ENCODE results near the gene GDPD5.

GDPD5 gene

GRCh38 chr11:75541193-75542087, 15.7 kb upstream of the GDPD5 start:
- H3K4me3 ChIP-seq (replicated peaks; ENCODE audit: low read depth, low read length): no peak overlapping the region
- no peak for DNase-seq (ENCODE audit: low read depth)
- TF ChIP-seq CTCF (IDR thresholded peaks at IDR 0.05; ENCODE audit: low read length, missing control alignments): no peak

GRCh38 chr11:75539459-75540334, 14.0 kb upstream of the GDPD5 start:
- DNase-seq (ENCODE audit: low read depth): no peak
- no peak for TF ChIP-seq CTCF (IDR thresholded peaks at IDR 0.05; ENCODE audit: low read length, missing control alignments)
- no peak overlapping the region for H3K4me3 ChIP-seq (replicated peaks; ENCODE audit: low read depth, low read length)

- no peak for DNase-seq (ENCODE audit: low read depth)
- no peak for TF ChIP-seq CTCF (IDR thresholded peaks at IDR 0.05; ENCODE audit: low read length, missing control alignments)
- no peak overlapping the region for H3K4me3 ChIP-seq (replicated peaks; ENCODE audit: low read depth, low read length)
These were observed 12.6 kb upstream of the GDPD5 start for GRCh38 chr11:75538150-75538942.

- no peak overlapping the region for H3K4me3 ChIP-seq (replicated peaks; ENCODE audit: low read depth, low read length)
- no peak for TF ChIP-seq CTCF (IDR thresholded peaks at IDR 0.05; ENCODE audit: low read length, missing control alignments)
- DNase-seq (ENCODE audit: low read depth): no peak
These were observed 12.0 kb upstream of the GDPD5 start for GRCh38 chr11:75537740-75538139.

- DNase-seq (ENCODE audit: low read depth): no peak
- H3K4me3 ChIP-seq (replicated peaks; ENCODE audit: low read depth, low read length): no peak overlapping the region
- TF ChIP-seq CTCF (IDR thresholded peaks at IDR 0.05; ENCODE audit: low read length, missing control alignments): no peak
These were observed 11.3 kb upstream of the GDPD5 start for GRCh38 chr11:75536786-75537641.

GRCh38 chr11:75535071-75535470, 9.3 kb upstream of the GDPD5 start:
- no peak for TF ChIP-seq CTCF (IDR thresholded peaks at IDR 0.05; ENCODE audit: low read length, missing control alignments)
- no peak overlapping the region for H3K4me3 ChIP-seq (replicated peaks; ENCODE audit: low read depth, low read length)
- no peak for DNase-seq (ENCODE audit: low read depth)
